ENCODE results near the gene MTLN. TPM values are rescaled to one million over a fixed set of nuclear protein-coding genes. Genes with fewer than 3 reads are reported as not detected.

Gene MTLN
- polyA plus RNA-seq, 1 donor (not counting 4 experiments of a cell fraction or from before 2014, with no cell fraction given), result 34.8 TPM

DNA sequence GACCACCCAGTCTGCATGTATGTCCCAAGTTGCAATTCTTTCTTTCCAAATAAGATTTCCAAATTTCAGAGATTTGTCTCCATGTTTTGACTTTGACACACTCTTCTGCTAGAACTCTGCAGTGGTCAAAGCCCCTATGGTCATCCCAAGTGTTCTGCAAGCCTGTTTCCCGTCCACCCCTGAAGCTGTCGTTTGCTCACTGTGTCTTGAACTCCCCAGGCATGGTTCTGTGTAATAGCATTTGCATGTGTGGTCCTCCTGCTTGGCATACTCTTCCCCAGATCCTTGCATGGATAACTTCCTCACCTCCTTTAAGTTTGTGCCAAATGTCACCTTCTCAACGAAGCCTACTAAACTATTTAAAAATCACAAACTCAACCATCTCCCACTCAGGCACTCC lies 3.9 kb upstream of the MTLN start:
- Histone ChIP-seq H3K9me3 (ENCODE audit: control insufficient read depth, low read depth, low read length) (no peaks in the 10 kb centered on the region), H3K4me3 (ENCODE audit: control insufficient read depth in 2 of 3, extremely low read depth in 1 of 3, insufficient read depth in 2 of 3, low read depth in 1 of 3, low read length in 3 of 3) (no peak overlapping the region), H3K79me2 (ENCODE audit: control insufficient read depth, insufficient read depth, low read length) (peaks cover 9% of the 10 kb centered on the region), H3K4me1 (ENCODE audit: control insufficient read depth, extremely low read depth, insufficient read depth, low read length) (peaks cover 10% of the 10 kb centered on the region), H2AFZ (ENCODE audit: control insufficient read depth, low read length) (no peak overlapping the region), H3K9ac (ENCODE audit: control insufficient read depth, extremely low read depth, insufficient read depth, low read length) (no peak overlapping the region), H4K20me1 (ENCODE audit: control insufficient read depth, extremely low read depth, insufficient read depth, low read length) (no peaks in the 10 kb centered on the region), H3K9me1 (ENCODE audit: control insufficient read depth, extremely low read depth, insufficient read depth, low read length) (no peaks in the 10 kb centered on the region), H3K4me2 (ENCODE audit: control insufficient read depth, extremely low read depth, insufficient read depth, low read depth, low read length) (no peak overlapping the region), H3K27me3 (ENCODE audit: control insufficient read depth, extremely low read depth, insufficient read depth, low read length) (no peaks in the 10 kb centered on the region), H3K36me3 (ENCODE audit: control insufficient read depth in 2 of 2, extremely low read depth in 1 of 2, insufficient read depth in 2 of 2, low read length in 2 of 2) (no peaks in the 10 kb centered on the region), H3K27ac (ENCODE audit: control insufficient read depth, insufficient read depth, low read length) (no peak overlapping the region)
- TF ChIP-seq, protein P1, sequence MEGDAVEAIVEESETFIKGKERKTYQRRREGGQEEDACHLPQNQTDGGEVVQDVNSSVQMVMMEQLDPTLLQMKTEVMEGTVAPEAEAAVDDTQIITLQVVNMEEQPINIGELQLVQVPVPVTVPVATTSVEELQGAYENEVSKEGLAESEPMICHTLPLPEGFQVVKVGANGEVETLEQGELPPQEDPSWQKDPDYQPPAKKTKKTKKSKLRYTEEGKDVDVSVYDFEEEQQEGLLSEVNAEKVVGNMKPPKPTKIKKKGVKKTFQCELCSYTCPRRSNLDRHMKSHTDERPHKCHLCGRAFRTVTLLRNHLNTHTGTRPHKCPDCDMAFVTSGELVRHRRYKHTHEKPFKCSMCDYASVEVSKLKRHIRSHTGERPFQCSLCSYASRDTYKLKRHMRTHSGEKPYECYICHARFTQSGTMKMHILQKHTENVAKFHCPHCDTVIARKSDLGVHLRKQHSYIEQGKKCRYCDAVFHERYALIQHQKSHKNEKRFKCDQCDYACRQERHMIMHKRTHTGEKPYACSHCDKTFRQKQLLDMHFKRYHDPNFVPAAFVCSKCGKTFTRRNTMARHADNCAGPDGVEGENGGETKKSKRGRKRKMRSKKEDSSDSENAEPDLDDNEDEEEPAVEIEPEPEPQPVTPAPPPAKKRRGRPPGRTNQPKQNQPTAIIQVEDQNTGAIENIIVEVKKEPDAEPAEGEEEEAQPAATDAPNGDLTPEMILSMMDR (optimal IDR thresholded peaks at IDR 0.05 in 1 of 3, IDR thresholded peaks at IDR 0.05 in 1 of 3, conservative IDR thresholded peaks at IDR 0.05 in 1 of 3; ENCODE audit: extremely low read depth in 1 of 3, insufficient read depth in 2 of 3, low read length in 3 of 3), result no peak
- no peak for TF ChIP-seq EZH2 (IDR thresholded peaks at IDR 0.05; ENCODE audit: low read length)
- DNase-seq (ENCODE audit: low read depth, low spot score) (no peak), FAIRE-seq (no peak)
- dilution Hi-C loops (cut with MboI; ENCODE audit: extremely low pct_ligation_motif_present, low sequenced_read_pairs), result no loop called here

DNA sequence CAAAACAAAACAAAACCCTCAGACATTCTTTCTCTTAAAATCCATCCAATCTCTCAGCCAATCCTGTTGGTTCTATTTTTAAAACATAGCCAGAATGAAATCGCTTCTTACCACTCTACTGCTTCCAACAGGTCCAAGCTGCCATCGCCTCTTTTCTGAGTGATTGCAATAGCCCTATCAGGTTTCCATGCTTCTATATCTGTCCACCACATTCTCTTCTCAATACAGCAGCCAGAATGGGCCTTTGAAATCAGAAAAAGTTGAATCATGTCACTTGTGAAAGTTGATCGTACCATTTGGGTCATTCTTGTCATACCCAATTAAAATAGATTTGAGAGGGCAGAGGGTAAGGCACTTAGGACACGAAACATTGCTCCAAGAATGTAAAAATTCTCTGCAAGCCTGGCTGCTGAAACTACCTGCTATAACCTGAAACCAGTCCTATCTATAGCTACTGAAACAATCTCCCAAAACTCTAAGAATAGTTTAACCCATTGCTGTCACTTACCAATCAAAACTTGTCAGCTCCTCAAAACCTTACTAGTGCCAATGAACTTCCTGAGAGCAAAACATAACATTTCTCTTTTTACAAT lies 3.3 kb upstream of the MTLN start:
- H3K9me1 ChIP-seq (ENCODE audit: control insufficient read depth, extremely low read depth, insufficient read depth, low read length), result no peaks in the 10 kb centered on the region
- H3K4me1 ChIP-seq (ENCODE audit: control insufficient read depth, extremely low read depth, insufficient read depth, low read length), result peaks cover 13% of the 10 kb centered on the region
- no peak overlapping the region for H3K9ac ChIP-seq (ENCODE audit: control insufficient read depth, extremely low read depth, insufficient read depth, low read length)
- dilution Hi-C loops (cut with MboI; ENCODE audit: extremely low pct_ligation_motif_present, low sequenced_read_pairs), result no loop called here
- no peaks in the 10 kb centered on the region for H3K27me3 ChIP-seq (ENCODE audit: control insufficient read depth, extremely low read depth, insufficient read depth, low read length)
- TF ChIP-seq EZH2 (IDR thresholded peaks at IDR 0.05; ENCODE audit: low read length), result no peak
- TF ChIP-seq, protein P1 (optimal IDR thresholded peaks at IDR 0.05 in 1 of 3, IDR thresholded peaks at IDR 0.05 in 1 of 3, conservative IDR thresholded peaks at IDR 0.05 in 1 of 3; ENCODE audit: extremely low read depth in 1 of 3, insufficient read depth in 2 of 3, low read length in 3 of 3), result no peak
- no peak overlapping the region for H3K4me3 ChIP-seq (ENCODE audit: control insufficient read depth in 2 of 3, extremely low read depth in 1 of 3, insufficient read depth in 2 of 3, low read depth in 1 of 3, low read length in 3 of 3)
- no peak overlapping the region for H3K4me2 ChIP-seq (ENCODE audit: control insufficient read depth, extremely low read depth, insufficient read depth, low read depth, low read length)
- no peak overlapping the region for H2AFZ ChIP-seq (ENCODE audit: control insufficient read depth, low read length)
- H3K36me3 ChIP-seq (ENCODE audit: control insufficient read depth in 2 of 2, extremely low read depth in 1 of 2, insufficient read depth in 2 of 2, low read length in 2 of 2), result no peaks in the 10 kb centered on the region
- peaks cover 13% of the 10 kb centered on the region for H3K79me2 ChIP-seq (ENCODE audit: control insufficient read depth, insufficient read depth, low read length)
- no peaks in the 10 kb centered on the region for H4K20me1 ChIP-seq (ENCODE audit: control insufficient read depth, extremely low read depth, insufficient read depth, low read length)
- H3K9me3 ChIP-seq (ENCODE audit: control insufficient read depth, low read depth, low read length), result no peaks in the 10 kb centered on the region
- FAIRE-seq, result no peak
- no peak overlapping the region for H3K27ac ChIP-seq (ENCODE audit: control insufficient read depth, insufficient read depth, low read length)
- DNase-seq (ENCODE audit: low read depth, low spot score), result no peak
